Nephron (organoid): ENCODE results near the gene DNAJC4.

Experiments used
- H3K27ac Mint-ChIP-seq, 3 experiments: 2 replicates each; pipeline ENCODE4 v1.8.0; 2020; ENCODE audit warnings: mixed read lengths in 3 of 3, mild to moderate bottlenecking in 2 of 3, moderate library complexity in 1 of 3
- H3K27me3 Mint-ChIP-seq: 2 replicates; pipeline ENCODE4 v1.8.0; 2021; ENCODE audit warnings: low read depth, mild to moderate bottlenecking, moderate library complexity, mixed read lengths
- H3K36me3 Mint-ChIP-seq: 2 replicates; pipeline ENCODE4 v1.8.0; 2020; ENCODE audit warnings: low read depth, mixed read lengths
- H3K4me1 Mint-ChIP-seq: 2 replicates; pipeline ENCODE4 v1.8.0; 2020; ENCODE audit warnings: mixed read lengths
- H3K4me3 Mint-ChIP-seq, 3 experiments: 2 replicates each; pipeline ENCODE4 v1.8.0; 2020; ENCODE audit warnings: mild to moderate bottlenecking in 3 of 3, mixed read lengths in 3 of 3, moderate library complexity in 2 of 3
- H3K9me3 Mint-ChIP-seq: 2 replicates; pipeline ENCODE4 v1.8.0; 2020; ENCODE audit warnings: mixed read lengths
- TF ChIP-seq, protein P1 (sequence below), 3 experiments: fragments of 200-600 bp; sonication (generic); IDR thresholded peaks; one replicate each; pipeline ENCODE4 v1.5.0; 2021; ENCODE audit warnings: antibody characterized with exemption in 3 of 3; ENCODE audit not compliant: unreplicated experiment in 3 of 3

Gene DNAJC4

DNA sequence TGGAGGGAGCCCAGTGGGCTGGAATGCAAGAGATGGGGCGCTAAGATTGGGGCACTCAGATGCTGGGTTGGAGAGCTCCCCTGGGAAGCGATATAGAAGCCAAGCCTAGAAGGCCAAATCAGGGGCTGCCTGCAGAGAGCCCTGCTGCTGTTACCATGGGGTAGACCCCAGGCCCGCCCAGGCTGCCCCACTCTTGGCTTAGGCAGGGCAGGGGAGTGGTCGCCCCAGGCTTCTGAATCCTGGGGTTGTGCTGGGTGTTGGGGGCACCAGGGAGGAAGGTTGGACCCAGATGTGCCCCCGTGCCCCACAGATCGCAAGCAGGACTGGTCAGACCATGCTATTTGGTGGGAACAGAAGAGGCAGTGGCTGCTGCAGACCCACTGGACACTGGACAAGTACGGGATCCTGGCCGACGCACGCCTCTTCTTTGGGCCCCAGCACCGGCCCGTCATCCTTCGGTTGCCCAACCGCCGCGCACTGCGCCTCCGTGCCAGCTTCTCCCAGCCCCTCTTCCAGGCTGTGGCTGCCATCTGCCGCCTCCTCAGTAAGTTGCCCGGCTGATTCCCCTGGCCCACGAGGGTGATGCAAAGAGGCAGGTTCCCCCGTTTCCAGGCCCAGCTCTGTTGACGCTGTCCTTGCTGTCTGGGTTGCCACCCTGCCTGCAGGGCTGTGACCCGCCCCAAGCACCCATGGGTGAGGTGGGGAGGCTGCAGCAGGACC, 19.9 kb upstream of the DNAJC4 start:
- Mint-ChIP-seq H3K27me3 (no peaks in the 10 kb centered on the region), H3K27ac (no peak overlapping the region), H3K4me3 (no peak overlapping the region), H3K4me1 (peaks cover 5% of the 10 kb centered on the region), H3K9me3 (no peaks in the 10 kb centered on the region), H3K36me3 (no peaks in the 10 kb centered on the region)
- TF ChIP-seq, protein P1, sequence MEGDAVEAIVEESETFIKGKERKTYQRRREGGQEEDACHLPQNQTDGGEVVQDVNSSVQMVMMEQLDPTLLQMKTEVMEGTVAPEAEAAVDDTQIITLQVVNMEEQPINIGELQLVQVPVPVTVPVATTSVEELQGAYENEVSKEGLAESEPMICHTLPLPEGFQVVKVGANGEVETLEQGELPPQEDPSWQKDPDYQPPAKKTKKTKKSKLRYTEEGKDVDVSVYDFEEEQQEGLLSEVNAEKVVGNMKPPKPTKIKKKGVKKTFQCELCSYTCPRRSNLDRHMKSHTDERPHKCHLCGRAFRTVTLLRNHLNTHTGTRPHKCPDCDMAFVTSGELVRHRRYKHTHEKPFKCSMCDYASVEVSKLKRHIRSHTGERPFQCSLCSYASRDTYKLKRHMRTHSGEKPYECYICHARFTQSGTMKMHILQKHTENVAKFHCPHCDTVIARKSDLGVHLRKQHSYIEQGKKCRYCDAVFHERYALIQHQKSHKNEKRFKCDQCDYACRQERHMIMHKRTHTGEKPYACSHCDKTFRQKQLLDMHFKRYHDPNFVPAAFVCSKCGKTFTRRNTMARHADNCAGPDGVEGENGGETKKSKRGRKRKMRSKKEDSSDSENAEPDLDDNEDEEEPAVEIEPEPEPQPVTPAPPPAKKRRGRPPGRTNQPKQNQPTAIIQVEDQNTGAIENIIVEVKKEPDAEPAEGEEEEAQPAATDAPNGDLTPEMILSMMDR (IDR thresholded peaks at IDR 0.05; ENCODE audit: unreplicated experiment in 3 of 3), result no peak

DNA sequence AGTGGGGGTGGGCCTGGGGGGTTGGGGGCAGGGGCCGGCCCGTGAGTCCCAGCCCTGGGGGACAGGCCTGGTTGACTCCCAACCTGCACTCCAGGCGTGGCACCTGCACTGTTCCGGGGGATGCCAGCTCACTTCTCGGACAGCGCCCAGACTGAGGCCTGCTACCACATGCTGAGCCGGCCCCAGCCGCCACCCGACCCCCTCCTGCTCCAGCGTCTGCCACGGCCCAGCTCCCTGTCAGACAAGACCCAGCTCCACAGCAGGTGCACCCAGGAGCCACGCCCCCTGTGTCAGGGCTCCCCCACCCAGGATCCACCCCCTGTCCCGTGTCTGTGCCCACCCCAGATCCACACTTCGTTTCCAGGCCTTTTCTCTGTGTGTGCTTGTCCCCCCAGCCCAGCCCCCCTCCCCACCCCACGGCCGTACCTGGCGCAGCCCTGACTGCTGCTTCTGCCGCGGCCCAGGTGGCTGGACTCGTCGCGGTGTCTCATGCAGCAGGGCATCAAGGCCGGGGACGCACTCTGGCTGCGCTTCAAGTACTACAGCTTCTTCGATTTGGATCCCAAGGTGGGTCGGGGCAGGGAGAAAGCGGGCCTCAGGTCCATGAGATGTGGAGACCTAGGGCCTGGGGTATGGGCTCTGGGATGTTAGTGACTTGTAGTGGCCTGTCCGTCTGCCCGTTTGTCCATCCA, 19.0 kb upstream of the DNAJC4 start:
- no peaks in the 10 kb centered on the region for H3K36me3 Mint-ChIP-seq
- H3K4me3 Mint-ChIP-seq, result no peak overlapping the region
- TF ChIP-seq, protein P1 (IDR thresholded peaks at IDR 0.05; ENCODE audit: unreplicated experiment in 3 of 3), result no peak
- no peak overlapping the region for H3K27ac Mint-ChIP-seq
- no peaks in the 10 kb centered on the region for H3K27me3 Mint-ChIP-seq
- no peaks in the 10 kb centered on the region for H3K9me3 Mint-ChIP-seq
- peaks cover 5% of the 10 kb centered on the region for H3K4me1 Mint-ChIP-seq

DNA sequence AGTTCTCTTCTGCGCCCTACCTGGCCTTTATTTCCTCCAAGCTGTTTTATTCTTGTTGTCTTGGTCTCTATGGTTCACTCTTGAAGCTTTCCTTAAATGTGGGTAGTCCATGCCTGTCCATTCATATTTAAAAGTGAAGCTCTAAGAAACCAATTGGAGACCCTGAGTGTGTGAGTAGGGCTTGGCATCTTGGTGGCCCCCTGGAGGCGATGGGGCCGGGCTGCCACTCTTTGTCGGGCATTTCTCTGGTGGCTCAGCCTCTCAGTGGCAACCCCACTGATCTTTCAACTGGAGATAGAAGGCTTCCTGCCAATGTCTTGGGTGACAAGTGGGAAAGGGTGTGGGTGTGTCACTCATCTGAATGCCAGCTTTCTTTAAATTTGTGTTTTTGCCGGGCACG, 13.5 kb upstream of the DNAJC4 start:
- no peaks in the 10 kb centered on the region for H3K27me3 Mint-ChIP-seq
- H3K27ac Mint-ChIP-seq, result no peak overlapping the region
- no peak overlapping the region for H3K4me3 Mint-ChIP-seq
- H3K36me3 Mint-ChIP-seq, result no peaks in the 10 kb centered on the region
- TF ChIP-seq, protein P1 (IDR thresholded peaks at IDR 0.05; ENCODE audit: unreplicated experiment in 3 of 3), result no peak
- no peaks in the 10 kb centered on the region for H3K4me1 Mint-ChIP-seq
- H3K9me3 Mint-ChIP-seq, result no peaks in the 10 kb centered on the region

DNA sequence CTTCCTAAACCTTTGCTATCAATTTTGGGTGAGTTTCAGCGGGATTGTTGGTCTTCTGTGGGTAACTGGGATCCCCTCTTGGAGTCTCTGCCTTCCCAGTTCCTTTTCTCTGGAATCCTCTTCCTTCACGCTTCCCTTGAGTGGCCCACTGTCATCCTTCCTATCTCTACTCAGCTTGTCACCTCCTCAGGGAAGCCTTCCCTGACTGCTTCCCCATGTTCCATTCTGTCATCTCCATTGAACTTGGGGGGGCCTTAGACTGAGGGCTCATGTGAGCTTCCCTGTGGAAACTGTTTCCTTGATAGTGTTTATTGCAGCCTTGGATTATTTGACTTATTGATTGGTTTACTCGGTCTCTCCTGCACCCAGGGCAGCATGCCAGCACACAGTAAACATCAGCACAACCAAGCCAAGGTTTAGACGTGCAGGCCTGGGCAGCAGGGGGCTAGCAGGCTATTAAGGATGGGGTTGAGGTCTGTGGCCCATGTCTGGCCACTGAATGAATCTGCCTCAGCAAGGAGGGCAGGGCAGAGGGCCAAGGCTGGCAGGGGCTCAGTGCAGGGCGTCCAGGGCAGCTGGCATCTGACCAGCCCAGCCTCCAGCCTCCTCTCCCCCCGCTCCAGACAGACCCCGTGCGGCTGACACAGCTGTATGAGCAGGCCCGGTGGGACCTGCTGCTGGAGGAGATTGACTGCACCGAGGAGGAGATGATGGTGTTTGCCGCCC, 11.6 kb upstream of the DNAJC4 start:
- no peak overlapping the region for H3K27ac Mint-ChIP-seq
- TF ChIP-seq, protein P1 (IDR thresholded peaks at IDR 0.05; ENCODE audit: unreplicated experiment in 3 of 3), result no peak
- no peak overlapping the region for H3K4me3 Mint-ChIP-seq
- H3K27me3 Mint-ChIP-seq, result no peaks in the 10 kb centered on the region
- H3K4me1 Mint-ChIP-seq, result no peaks in the 10 kb centered on the region
- no peaks in the 10 kb centered on the region for H3K36me3 Mint-ChIP-seq
- H3K9me3 Mint-ChIP-seq, result no peaks in the 10 kb centered on the region

DNA sequence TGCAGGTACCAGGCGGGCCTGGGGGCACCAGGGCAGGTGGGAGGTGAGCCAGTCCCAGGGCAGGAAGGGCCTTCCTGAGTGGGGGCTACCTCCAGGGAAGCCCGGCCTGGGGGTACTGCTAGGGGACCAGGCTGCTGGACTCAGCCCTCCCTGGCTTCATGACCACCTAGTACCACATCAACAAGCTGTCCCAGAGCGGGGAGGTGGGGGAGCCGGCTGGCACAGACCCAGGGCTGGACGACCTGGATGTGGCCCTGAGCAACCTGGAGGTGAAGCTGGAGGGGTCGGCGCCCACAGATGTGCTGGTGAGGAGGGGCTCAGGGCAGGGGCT, 11.0 kb upstream of the DNAJC4 start:
- no peaks in the 10 kb centered on the region for H3K9me3 Mint-ChIP-seq
- no peaks in the 10 kb centered on the region for H3K4me1 Mint-ChIP-seq
- no peak overlapping the region for H3K4me3 Mint-ChIP-seq
- no peaks in the 10 kb centered on the region for H3K36me3 Mint-ChIP-seq
- TF ChIP-seq, protein P1 (IDR thresholded peaks at IDR 0.05; ENCODE audit: unreplicated experiment in 3 of 3), result no peak
- no peaks in the 10 kb centered on the region for H3K27me3 Mint-ChIP-seq
- H3K27ac Mint-ChIP-seq, result no peak overlapping the region
